GM19452 (cell line): ENCODE data around the gene SUOX.
"Not testable (repeated sequence)": the region's sequence is repeated elsewhere in the genome, so short reads cannot be mapped to it uniquely, and the experiment has no call there.

Experiments
- ATAC-seq: cut with Tn5 transposase; IDR thresholded peaks from one replicate; pipeline ENCODE4 v1.9.1; 2021; ENCODE audit not compliant: unreplicated experiment

Gene SUOX

DNA sequence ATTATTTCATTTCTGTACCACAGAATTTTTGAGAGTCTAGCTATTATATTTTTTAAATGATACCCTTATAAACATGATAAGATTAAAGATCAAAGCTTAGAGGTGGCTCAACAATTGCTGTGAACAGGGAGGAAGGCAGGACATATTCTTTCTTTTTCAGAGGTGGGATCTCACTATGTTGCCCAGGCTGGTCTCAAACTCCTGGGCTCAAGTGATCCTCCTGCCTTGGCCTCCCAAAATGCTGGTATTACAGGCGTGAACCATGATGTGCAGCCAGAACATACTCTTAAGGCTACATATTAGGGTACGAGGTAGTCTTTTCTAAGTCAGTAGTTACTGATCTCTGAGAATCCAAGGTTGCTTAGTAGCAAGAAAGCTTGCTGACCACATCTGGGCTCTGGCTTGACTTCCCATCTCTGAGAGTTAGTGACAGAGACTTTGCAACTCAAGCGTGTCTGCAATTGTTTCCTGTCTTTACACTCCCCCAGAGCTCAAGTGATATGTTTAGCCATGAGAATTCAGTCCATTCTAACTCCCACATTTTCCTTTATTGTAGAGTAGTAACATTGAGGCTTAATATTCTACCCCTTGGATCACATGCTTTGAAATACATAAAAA lies 14.6 kb upstream of the SUOX start:
- ATAC-seq: peak; percentile 71

- ATAC-seq: no peak
These were observed 13.7 kb upstream of the SUOX start for GRCh38 chr12:55983232-55983842.

GRCh38 chr12:55984861-55985260 lies 12.2 kb upstream of the SUOX start:
- no peak for ATAC-seq

- no peak for ATAC-seq
These were observed 11.7 kb upstream of the SUOX start for GRCh38 chr12:55985341-55985740.

DNA sequence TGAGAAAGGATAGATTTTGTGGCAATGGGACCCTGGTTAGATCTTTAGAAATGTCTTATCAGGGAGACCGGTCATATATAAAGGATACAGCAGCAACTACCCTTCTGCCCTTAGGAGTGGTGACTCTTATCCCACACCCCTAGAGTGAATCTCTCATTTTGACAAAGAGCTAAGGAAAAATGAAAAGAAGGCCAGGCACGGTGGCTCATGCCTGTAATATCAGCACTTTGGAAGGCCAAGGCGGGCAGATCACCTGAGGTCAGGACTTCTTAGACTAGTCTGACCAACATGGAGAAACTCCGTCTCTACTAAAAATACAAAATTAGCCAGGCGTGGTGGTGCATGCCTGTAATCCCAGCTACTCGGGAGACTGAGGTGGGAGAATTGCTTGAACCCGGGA lies 11.1 kb upstream of the SUOX start:
- ATAC-seq: not testable (repeated sequence)

- ATAC-seq: no peak
These were observed 6.0 kb upstream of the SUOX start for GRCh38 chr12:55991110-55991509.

GRCh38 chr12:55993230-55993853 lies 3.7 kb upstream of the SUOX start:
- no peak for ATAC-seq

DNA sequence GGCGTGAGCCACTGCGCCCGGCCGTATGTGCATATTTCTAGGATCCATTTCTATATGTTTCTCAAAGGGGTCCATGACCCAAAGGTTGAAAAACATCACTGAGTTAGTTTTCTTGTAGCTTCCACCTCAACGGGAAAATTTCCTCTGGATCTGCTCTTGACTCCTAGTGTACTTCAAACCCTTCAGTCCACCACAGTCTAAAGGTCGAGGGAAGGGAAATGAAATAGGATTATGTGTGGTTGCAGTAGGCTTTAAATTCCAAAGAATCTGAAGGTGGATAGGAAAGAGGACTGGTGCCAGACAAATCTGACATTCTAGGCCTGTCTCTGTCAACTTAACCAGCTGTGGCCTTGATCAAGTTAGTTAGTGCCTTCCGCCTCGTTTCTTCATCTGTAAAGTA lies 1.7 kb upstream of the SUOX start:
- no peak for ATAC-seq

- ATAC-seq: no peak
These were observed 818 bp upstream of the SUOX start for GRCh38 chr12:55996201-55996714.

DNA sequence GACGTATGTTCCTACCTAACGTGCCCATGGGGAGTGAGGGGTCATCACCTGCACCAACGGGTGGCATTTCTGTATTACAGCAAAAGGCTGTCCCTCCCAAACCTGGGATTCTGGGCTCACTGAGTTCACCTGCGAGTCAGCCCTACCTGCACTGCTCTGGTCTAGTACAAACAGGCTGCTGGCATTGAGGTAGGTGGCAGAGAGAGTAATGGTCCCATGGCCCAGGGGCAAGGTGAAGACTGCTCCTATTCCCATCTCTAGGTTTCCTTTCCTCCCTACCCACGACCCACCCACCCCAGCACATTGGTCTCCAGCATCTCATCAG lies 421 bp downstream of the SUOX start:
- no peak for ATAC-seq

DNA sequence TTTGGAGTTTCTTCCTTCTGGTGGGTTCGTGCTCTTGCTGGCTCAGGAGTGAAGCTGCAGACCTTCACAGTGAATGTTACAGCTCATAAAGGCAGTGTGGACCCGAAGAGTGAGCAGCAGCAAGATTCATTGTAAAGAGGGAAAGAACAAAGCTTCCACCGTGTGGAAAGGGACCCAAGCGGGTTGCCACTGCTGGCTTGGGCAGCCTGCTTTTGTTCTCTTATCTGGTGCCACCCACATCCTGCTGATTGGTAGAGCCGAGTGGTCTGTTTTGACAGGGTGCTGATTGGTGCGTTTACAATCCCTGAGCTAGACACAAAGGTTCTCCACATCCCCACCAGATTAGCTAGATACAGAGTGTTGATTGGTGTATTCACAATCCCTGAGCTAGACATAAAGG lies 2.4 kb downstream of the SUOX start:
- not testable (repeated sequence) for ATAC-seq

GRCh38 chr12:55999999-56000540 lies 3.0 kb downstream of the SUOX start:
- not testable (repeated sequence) for ATAC-seq

DNA sequence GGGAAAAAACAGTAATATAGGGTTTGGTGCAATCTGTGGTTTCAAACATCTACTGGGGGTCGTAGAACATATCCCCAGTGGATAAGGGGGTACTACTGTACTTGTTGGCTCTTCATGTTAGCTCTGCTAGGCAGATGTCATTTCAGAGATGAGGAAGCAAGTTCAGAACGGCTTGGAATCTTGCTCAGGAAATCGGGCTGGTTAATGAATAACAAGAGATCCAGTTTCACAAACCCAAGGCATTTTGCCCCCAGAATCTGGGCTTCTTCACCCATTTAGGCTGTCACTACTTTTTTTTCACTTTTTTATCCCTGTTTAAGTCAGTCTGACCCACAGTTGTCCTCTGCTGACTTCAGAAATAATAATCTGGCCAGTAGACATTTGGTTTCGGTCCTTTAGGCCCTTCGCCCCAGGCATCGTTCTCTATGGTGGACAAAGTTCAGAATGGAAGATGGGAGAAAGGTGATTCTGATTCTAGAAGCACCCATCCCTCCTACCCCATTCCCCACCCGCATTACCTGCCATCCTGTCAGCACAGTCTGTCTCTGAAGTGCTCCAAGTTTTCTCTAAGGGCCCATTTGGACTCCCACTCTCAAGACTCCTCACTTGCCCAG lies 4.5 kb downstream of the SUOX start:
- ATAC-seq: no peak

DNA sequence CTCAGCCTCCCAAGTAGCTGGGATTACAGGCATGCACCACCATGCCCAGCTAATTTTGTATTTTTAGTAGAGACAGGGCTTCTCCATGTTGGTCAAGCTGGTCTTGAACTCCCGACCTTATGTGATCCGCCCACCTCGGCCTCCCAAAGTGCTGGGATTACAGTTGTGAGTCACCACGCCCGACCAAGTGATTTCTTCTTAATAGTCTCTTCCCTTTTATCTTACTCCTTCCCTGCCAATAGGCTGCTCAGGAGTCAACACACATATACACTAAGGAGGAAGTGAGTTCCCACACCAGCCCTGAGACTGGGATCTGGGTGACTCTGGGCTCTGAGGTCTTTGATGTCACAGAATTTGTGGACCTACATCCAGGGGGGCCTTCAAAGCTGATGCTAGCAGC lies 6.3 kb downstream of the SUOX start:
- ATAC-seq: not testable (repeated sequence)

DNA sequence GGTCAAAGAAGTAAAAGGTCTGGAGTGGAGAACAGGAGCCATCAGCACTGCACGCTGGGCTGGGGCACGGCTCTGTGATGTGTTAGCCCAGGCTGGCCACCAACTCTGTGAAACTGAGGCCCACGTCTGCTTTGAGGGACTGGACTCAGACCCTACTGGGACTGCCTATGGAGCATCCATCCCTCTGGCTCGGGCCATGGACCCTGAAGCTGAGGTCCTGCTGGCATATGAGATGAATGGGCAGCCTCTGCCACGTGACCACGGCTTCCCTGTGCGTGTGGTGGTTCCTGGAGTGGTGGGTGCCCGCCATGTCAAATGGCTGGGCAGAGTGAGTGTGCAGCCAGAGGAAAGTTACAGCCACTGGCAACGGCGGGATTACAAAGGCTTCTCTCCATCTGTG lies 7.1 kb downstream of the SUOX start:
- no peak for ATAC-seq

- peak; percentile 18 for ATAC-seq
These were observed 10.8 kb downstream of the SUOX start for GRCh38 chr12:56007564-56008559.

- ATAC-seq: no peak
These were observed 13.1 kb downstream of the SUOX start for GRCh38 chr12:56010111-56010570.

- ATAC-seq: no peak
These were observed 14.5 kb downstream of the SUOX start for GRCh38 chr12:56011509-56012090.

- no peak for ATAC-seq
These were observed 16.4 kb downstream of the SUOX start for GRCh38 chr12:56013482-56013881.

DNA sequence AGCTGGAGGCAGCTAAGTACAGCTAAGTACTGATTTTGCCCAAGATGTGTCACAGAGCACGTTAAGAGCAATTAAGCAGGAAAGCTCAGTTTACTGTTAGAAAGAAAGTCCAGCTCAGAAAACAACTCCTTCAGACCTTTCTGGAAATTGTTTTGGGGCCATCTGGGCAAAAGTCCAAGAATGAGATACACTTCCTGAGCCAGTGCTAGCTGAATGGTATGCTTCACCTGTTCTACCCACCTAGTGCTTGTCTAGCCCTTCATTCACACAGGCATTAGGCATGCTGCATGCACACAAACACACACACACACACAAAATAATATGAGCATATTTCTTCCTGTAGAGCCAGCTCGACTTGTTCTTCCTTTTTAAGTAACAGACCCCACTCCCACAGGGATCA lies 17.1 kb downstream of the SUOX start:
- ATAC-seq: no peak
